Measurements from ENCODE around the gene CYB5R2.

The CYB5R2 gene

DNA sequence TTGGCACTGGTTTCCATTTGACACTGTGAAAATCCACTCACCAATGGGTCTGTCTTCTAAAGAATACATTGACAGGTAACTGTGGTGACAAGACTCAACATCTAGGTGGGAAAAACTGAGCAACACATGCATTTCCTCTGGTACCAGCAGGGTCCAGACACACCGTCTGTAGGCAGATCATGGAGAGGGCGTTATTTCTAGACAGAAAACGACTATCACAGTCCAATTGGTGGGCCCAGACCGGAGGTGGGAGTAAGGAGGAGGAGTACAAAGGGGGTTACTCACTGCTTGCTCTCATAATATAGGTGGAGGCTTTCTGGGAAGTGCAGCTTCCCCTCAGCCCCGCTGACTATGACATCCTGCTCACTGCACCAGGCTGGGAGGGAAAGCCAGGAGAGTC lies 23.1 kb upstream of the CYB5R2 start:
- Histone ChIP-seq H3K9me3 (ENCODE audit: insufficient read depth, low read depth, low read length) (no peaks in the 10 kb centered on the region), H2BK12ac (ENCODE audit: low read length) (no peak overlapping the region), H3K4me3 (ENCODE audit: low read depth, low read length) (no peak overlapping the region), H3K36me3 (ENCODE audit: control insufficient read depth in 1 of 2, insufficient read depth in 2 of 2, low read length in 2 of 2) (no peaks in the 10 kb centered on the region), H3K27ac (ENCODE audit: low read depth, low read length) (peak overlapping the region; percentile 24), H3K14ac (ENCODE audit: low read length) (no peak overlapping the region), H4K12ac (ENCODE audit: low read depth, low read length) (no peak overlapping the region), H3K9ac (ENCODE audit: low read length) (no peak overlapping the region), H3K27me3 (ENCODE audit: insufficient read depth, low read length) (no peaks in the 10 kb centered on the region), H4K91ac (ENCODE audit: low read depth, low read length) (no peak overlapping the region), H2BK5ac (ENCODE audit: low read depth, low read length, poor library complexity) (no peak overlapping the region), H3K79me1 (ENCODE audit: low read length) (no peaks in the 10 kb centered on the region), H3K79me2 (ENCODE audit: control insufficient read depth, insufficient read depth, low read length, poor library complexity) (no peaks in the 10 kb centered on the region), H3K4me1 (ENCODE audit: control insufficient read depth in 1 of 2, insufficient read depth in 2 of 2, low read length in 2 of 2) (peaks cover 0 to 6% of the 10 kb centered on the region in 2 experiments), H2AFZ (ENCODE audit: insufficient read depth, low read length, poor library complexity) (no peak overlapping the region), H3K23ac (ENCODE audit: low read length) (no peak overlapping the region), H4K8ac (ENCODE audit: low read depth, low read length) (no peak overlapping the region), H3K4me2 (ENCODE audit: low read length) (no peak overlapping the region), H2AK5ac (ENCODE audit: low read length) (no peak overlapping the region), H3K18ac (ENCODE audit: low read length) (no peak overlapping the region), H2BK120ac (ENCODE audit: insufficient read depth, low read length, poor library complexity) (no peak overlapping the region), H3K4ac (ENCODE audit: low read depth, low read length) (no peak overlapping the region)
- WGBS (ENCODE audit: extremely low coverage, insufficient coverage, insufficient read length): no CpG with 5 or more reads among the region's 5 CpGs
- no peak for DNase-seq

GRCh38 chr11:7694235-7694634 lies 20.9 kb upstream of the CYB5R2 start:
- H3K23ac ChIP-seq (ENCODE audit: low read length): no peak overlapping the region
- peak overlapping the region; percentile 6 for H4K8ac ChIP-seq (ENCODE audit: low read depth, low read length)
- H3K36me3 ChIP-seq (ENCODE audit: control insufficient read depth in 1 of 2, insufficient read depth in 2 of 2, low read length in 2 of 2): no peaks in the 10 kb centered on the region
- no peak overlapping the region for H3K18ac ChIP-seq (ENCODE audit: low read length)
- no peak overlapping the region for H2BK120ac ChIP-seq (ENCODE audit: insufficient read depth, low read length, poor library complexity)
- no peak for DNase-seq
- H2AK5ac ChIP-seq (ENCODE audit: low read length): no peak overlapping the region
- no peaks in the 10 kb centered on the region for H3K9me3 ChIP-seq (ENCODE audit: insufficient read depth, low read depth, low read length)
- H3K4me1 ChIP-seq (ENCODE audit: control insufficient read depth in 1 of 2, insufficient read depth in 2 of 2, low read length in 2 of 2): peaks cover 0 to 6% of the 10 kb centered on the region in 2 experiments
- no peak overlapping the region for H4K12ac ChIP-seq (ENCODE audit: low read depth, low read length)
- no CpG with 5 or more reads among the region's 3 CpGs for WGBS (ENCODE audit: extremely low coverage, insufficient coverage, insufficient read length)
- H3K14ac ChIP-seq (ENCODE audit: low read length): no peak overlapping the region
- no peak overlapping the region for H3K27ac ChIP-seq (ENCODE audit: low read depth, low read length)
- H3K4me3 ChIP-seq (ENCODE audit: low read depth, low read length): no peak overlapping the region
- H2BK12ac ChIP-seq (ENCODE audit: low read length): peak overlapping the region; percentile 15
- no peak overlapping the region for H2BK5ac ChIP-seq (ENCODE audit: low read depth, low read length, poor library complexity)
- H4K91ac ChIP-seq (ENCODE audit: low read depth, low read length): no peak overlapping the region
- H3K4ac ChIP-seq (ENCODE audit: low read depth, low read length): no peak overlapping the region
- H3K79me1 ChIP-seq (ENCODE audit: low read length): no peaks in the 10 kb centered on the region
- no peak overlapping the region for H3K4me2 ChIP-seq (ENCODE audit: low read length)
- no peak overlapping the region for H3K9ac ChIP-seq (ENCODE audit: low read length)
- no peaks in the 10 kb centered on the region for H3K79me2 ChIP-seq (ENCODE audit: control insufficient read depth, insufficient read depth, low read length, poor library complexity)
- no peak overlapping the region for H2AFZ ChIP-seq (ENCODE audit: insufficient read depth, low read length, poor library complexity)
- no peaks in the 10 kb centered on the region for H3K27me3 ChIP-seq (ENCODE audit: insufficient read depth, low read length)

GRCh38 chr11:7692426-7692825 lies 19.1 kb upstream of the CYB5R2 start:
- no peaks in the 10 kb centered on the region for H3K27me3 ChIP-seq (ENCODE audit: insufficient read depth, low read length)
- H3K18ac ChIP-seq (ENCODE audit: low read length): no peak overlapping the region
- no peak overlapping the region for H3K14ac ChIP-seq (ENCODE audit: low read length)
- no peak overlapping the region for H2BK12ac ChIP-seq (ENCODE audit: low read length)
- H2AFZ ChIP-seq (ENCODE audit: insufficient read depth, low read length, poor library complexity): no peak overlapping the region
- no peak overlapping the region for H2BK120ac ChIP-seq (ENCODE audit: insufficient read depth, low read length, poor library complexity)
- no peak overlapping the region for H3K9ac ChIP-seq (ENCODE audit: low read length)
- no peak overlapping the region for H3K4ac ChIP-seq (ENCODE audit: low read depth, low read length)
- H4K91ac ChIP-seq (ENCODE audit: low read depth, low read length): no peak overlapping the region
- no peak for DNase-seq
- no peaks in the 10 kb centered on the region for H3K79me1 ChIP-seq (ENCODE audit: low read length)
- no peak overlapping the region for H3K4me3 ChIP-seq (ENCODE audit: low read depth, low read length)
- no peaks in the 10 kb centered on the region for H3K9me3 ChIP-seq (ENCODE audit: insufficient read depth, low read depth, low read length)
- no peak overlapping the region for H4K12ac ChIP-seq (ENCODE audit: low read depth, low read length)
- peaks cover 0 to 9% of the 10 kb centered on the region in 2 experiments for H3K4me1 ChIP-seq (ENCODE audit: control insufficient read depth in 1 of 2, insufficient read depth in 2 of 2, low read length in 2 of 2)
- WGBS (ENCODE audit: extremely low coverage, insufficient coverage, insufficient read length): no CpG with 5 or more reads among the region's 3 CpGs
- no peaks in the 10 kb centered on the region for H3K79me2 ChIP-seq (ENCODE audit: control insufficient read depth, insufficient read depth, low read length, poor library complexity)
- no peak overlapping the region for H2BK5ac ChIP-seq (ENCODE audit: low read depth, low read length, poor library complexity)
- H3K4me2 ChIP-seq (ENCODE audit: low read length): no peak overlapping the region
- no peak overlapping the region for H4K8ac ChIP-seq (ENCODE audit: low read depth, low read length)
- H3K36me3 ChIP-seq (ENCODE audit: control insufficient read depth in 1 of 2, insufficient read depth in 2 of 2, low read length in 2 of 2): no peaks in the 10 kb centered on the region
- H2AK5ac ChIP-seq (ENCODE audit: low read length): no peak overlapping the region
- no peak overlapping the region for H3K27ac ChIP-seq (ENCODE audit: low read depth, low read length)
- no peak overlapping the region for H3K23ac ChIP-seq (ENCODE audit: low read length)

DNA sequence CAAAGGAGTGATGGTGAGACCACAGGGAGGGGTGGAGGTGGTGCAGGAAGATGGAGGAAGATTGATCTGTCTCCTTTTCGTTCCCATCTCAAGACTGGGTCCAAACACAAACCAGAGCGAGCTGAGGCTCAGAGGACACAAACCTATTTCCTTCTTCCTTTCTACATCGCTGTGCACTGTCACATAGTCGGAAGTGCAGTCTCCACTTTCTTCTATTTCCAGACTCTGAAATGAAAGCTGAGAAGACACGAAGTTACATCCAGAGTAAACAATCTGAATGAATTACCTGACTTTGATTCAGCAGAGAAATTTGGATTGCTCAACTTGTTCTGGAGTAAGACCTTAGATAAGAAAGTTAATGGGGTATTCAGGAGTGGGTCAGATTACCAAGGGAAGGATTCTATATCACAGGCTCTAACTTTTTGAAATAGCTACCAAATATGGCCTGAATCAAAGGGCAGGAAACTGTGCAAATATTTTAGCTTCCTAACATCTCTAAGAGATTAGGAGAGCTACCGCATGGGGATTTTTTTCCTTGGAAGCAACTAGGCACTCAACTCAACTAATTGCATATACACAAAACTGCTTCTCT lies 18.6 kb upstream of the CYB5R2 start:
- peak; percentile 29 to 68 for DNase-seq
- no peak overlapping the region for H2AK5ac ChIP-seq (ENCODE audit: low read length)
- H3K4me1 ChIP-seq (ENCODE audit: control insufficient read depth in 1 of 2, insufficient read depth in 2 of 2, low read length in 2 of 2): peaks cover 0 to 9% of the 10 kb centered on the region in 2 experiments
- H3K9ac ChIP-seq (ENCODE audit: low read length): no peak overlapping the region
- H3K9me3 ChIP-seq (ENCODE audit: insufficient read depth, low read depth, low read length): no peaks in the 10 kb centered on the region
- H3K79me1 ChIP-seq (ENCODE audit: low read length): no peaks in the 10 kb centered on the region
- H2AFZ ChIP-seq (ENCODE audit: insufficient read depth, low read length, poor library complexity): no peak overlapping the region
- H3K36me3 ChIP-seq (ENCODE audit: control insufficient read depth in 1 of 2, insufficient read depth in 2 of 2, low read length in 2 of 2): no peaks in the 10 kb centered on the region
- no peak overlapping the region for H3K18ac ChIP-seq (ENCODE audit: low read length)
- H4K8ac ChIP-seq (ENCODE audit: low read depth, low read length): no peak overlapping the region
- H3K4me2 ChIP-seq (ENCODE audit: low read length): no peak overlapping the region
- H3K14ac ChIP-seq (ENCODE audit: low read length): no peak overlapping the region
- no peak overlapping the region for H3K27ac ChIP-seq (ENCODE audit: low read depth, low read length)
- H4K91ac ChIP-seq (ENCODE audit: low read depth, low read length): no peak overlapping the region
- no peak overlapping the region for H3K23ac ChIP-seq (ENCODE audit: low read length)
- no peak overlapping the region for H3K4me3 ChIP-seq (ENCODE audit: low read depth, low read length)
- no peak overlapping the region for H4K12ac ChIP-seq (ENCODE audit: low read depth, low read length)
- no CpG with 5 or more reads among the region's 6 CpGs for WGBS (ENCODE audit: extremely low coverage, insufficient coverage, insufficient read length)
- no peaks in the 10 kb centered on the region for H3K27me3 ChIP-seq (ENCODE audit: insufficient read depth, low read length)
- no peak overlapping the region for H2BK120ac ChIP-seq (ENCODE audit: insufficient read depth, low read length, poor library complexity)
- H2BK5ac ChIP-seq (ENCODE audit: low read depth, low read length, poor library complexity): no peak overlapping the region
- no peaks in the 10 kb centered on the region for H3K79me2 ChIP-seq (ENCODE audit: control insufficient read depth, insufficient read depth, low read length, poor library complexity)
- no peak overlapping the region for H3K4ac ChIP-seq (ENCODE audit: low read depth, low read length)
- H2BK12ac ChIP-seq (ENCODE audit: low read length): no peak overlapping the region
